Vagina (tissue), 2 donors: Measurements from ENCODE around the gene CCL28. TPM values are rescaled to one million over a fixed set of nuclear protein-coding genes. Genes with fewer than 3 reads are reported as not detected.

Experiments
- DNase-seq, 2 donors: peaks; one replicate each; pipeline ENCODE4 v3.0.0-alpha.2; 2017; ENCODE audit errors: extremely low spot score in 2 of 2
- H3K27ac ChIP-seq: fragments of 200-600 bp; sonication (generic); one replicate; pipeline ENCODE4 v1.5.1; 2019
- H3K27me3 ChIP-seq: fragments of 200-600 bp; sonication (generic); one replicate; pipeline ENCODE4 v1.5.1; 2019
- H3K36me3 ChIP-seq, 2 donors: fragments of 200-600 bp; sonication (generic); one replicate each; pipeline ENCODE4 v1.5.1; 2017 to 2019
- H3K4me1 ChIP-seq: fragments of 200-600 bp; sonication (generic); one replicate; pipeline ENCODE4 v1.5.1; 2019
- H3K4me3 ChIP-seq, 2 donors: fragments of 200-600 bp; sonication (generic); 1 replicate in 1 of 2; 2 replicates in 1 of 2; pipeline ENCODE4 v1.5.1; 2016 to 2019
- H3K9me3 ChIP-seq: fragments of 200-600 bp; sonication (generic); one replicate; pipeline ENCODE4 v1.5.1; 2019
- POLR2A ChIP-seq, 2 donors: fragments of 450-650 bp; IDR thresholded peaks; one replicate each; pipeline ENCODE4 v1.6.1; 2017; ENCODE audit warnings: antibody characterized with exemption in 2 of 2, mild to moderate bottlenecking in 2 of 2, moderate library complexity in 2 of 2
- POLR2AphosphoS5 ChIP-seq, 2 donors: sonication (generic); formaldehyde crosslinking; IDR thresholded peaks; one replicate each; pipeline ENCODE4 v1.9.0; 2017; ENCODE audit warnings: antibody characterized with exemption in 2 of 2, mild to moderate bottlenecking in 2 of 2, low read depth in 1 of 2; ENCODE audit not compliant: insufficient read depth in 1 of 2
- intact Hi-C: fragments of 100-400 bp; cut with DNase I; formaldehyde crosslinking; loops from one replicate; pipeline ENCODE4 v1.15.1; 2023
- total RNA-seq: library from RNA; depleted of rRNA; stranded (reverse); fragments of >200 nt; gene quantifications from one replicate; pipeline ENCODE4 v1.2.3, GENCODE V29; 2016
- TF ChIP-seq, protein P1 (sequence below), 3 experiments: fragments of 450-650 bp in 2 of 3; fragments of 200-600 bp in 1 of 3; sonication (generic) in 1 of 3; IDR thresholded peaks; one replicate each; pipeline ENCODE4 v1.5.1; 2017 to 2019; ENCODE audit warnings: antibody characterized with exemption in 3 of 3, mild to moderate bottlenecking in 2 of 3, moderate library complexity in 2 of 3

CCL28 gene
- total RNA-seq, 1 donor from 2014 or later, result 0.74 TPM

GRCh38 chr5:43336159-43336558, 76.0 kb downstream of the CCL28 start:
- H3K9me3 ChIP-seq, result no peaks in the 10 kb centered on the region
- H3K27me3 ChIP-seq, result no peaks in the 10 kb centered on the region
- no peaks in the 10 kb centered on the region for H3K4me1 ChIP-seq
- TF ChIP-seq POLR2A (IDR thresholded peaks at IDR 0.05) (no peak), POLR2AphosphoS5 (IDR thresholded peaks at IDR 0.05; ENCODE audit: insufficient read depth in 1 of 2, low read depth in 1 of 2) (no peak)
- TF ChIP-seq, protein P1, sequence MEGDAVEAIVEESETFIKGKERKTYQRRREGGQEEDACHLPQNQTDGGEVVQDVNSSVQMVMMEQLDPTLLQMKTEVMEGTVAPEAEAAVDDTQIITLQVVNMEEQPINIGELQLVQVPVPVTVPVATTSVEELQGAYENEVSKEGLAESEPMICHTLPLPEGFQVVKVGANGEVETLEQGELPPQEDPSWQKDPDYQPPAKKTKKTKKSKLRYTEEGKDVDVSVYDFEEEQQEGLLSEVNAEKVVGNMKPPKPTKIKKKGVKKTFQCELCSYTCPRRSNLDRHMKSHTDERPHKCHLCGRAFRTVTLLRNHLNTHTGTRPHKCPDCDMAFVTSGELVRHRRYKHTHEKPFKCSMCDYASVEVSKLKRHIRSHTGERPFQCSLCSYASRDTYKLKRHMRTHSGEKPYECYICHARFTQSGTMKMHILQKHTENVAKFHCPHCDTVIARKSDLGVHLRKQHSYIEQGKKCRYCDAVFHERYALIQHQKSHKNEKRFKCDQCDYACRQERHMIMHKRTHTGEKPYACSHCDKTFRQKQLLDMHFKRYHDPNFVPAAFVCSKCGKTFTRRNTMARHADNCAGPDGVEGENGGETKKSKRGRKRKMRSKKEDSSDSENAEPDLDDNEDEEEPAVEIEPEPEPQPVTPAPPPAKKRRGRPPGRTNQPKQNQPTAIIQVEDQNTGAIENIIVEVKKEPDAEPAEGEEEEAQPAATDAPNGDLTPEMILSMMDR (IDR thresholded peaks at IDR 0.05), result no peak
- no peaks in the 10 kb centered on the region for H3K36me3 ChIP-seq
- H3K4me3 ChIP-seq, result no peak overlapping the region
- H3K27ac ChIP-seq, result no peak overlapping the region
- no peak for DNase-seq
- intact Hi-C loops, result no loop called here

- H3K36me3 ChIP-seq, result no peaks in the 10 kb centered on the region
- TF ChIP-seq POLR2A (IDR thresholded peaks at IDR 0.05) (no peak), POLR2AphosphoS5 (IDR thresholded peaks at IDR 0.05; ENCODE audit: insufficient read depth in 1 of 2, low read depth in 1 of 2) (no peak)
- TF ChIP-seq, protein P1 (IDR thresholded peaks at IDR 0.05), result no peak
- H3K9me3 ChIP-seq, result no peaks in the 10 kb centered on the region
- H3K27me3 ChIP-seq, result no peaks in the 10 kb centered on the region
- H3K27ac ChIP-seq, result no peak overlapping the region
- H3K4me3 ChIP-seq, result no peak overlapping the region
- DNase-seq, result no peak
- intact Hi-C loops, result no loop called here
- no peaks in the 10 kb centered on the region for H3K4me1 ChIP-seq
Measured at GRCh38 chr5:43335681-43336080, 76.5 kb downstream of the CCL28 start.

- DNase-seq, result no peak
- no peaks in the 10 kb centered on the region for H3K9me3 ChIP-seq
- no peaks in the 10 kb centered on the region for H3K27me3 ChIP-seq
- H3K4me1 ChIP-seq, result no peaks in the 10 kb centered on the region
- no peaks in the 10 kb centered on the region for H3K36me3 ChIP-seq
- intact Hi-C loops, result no loop called here
- TF ChIP-seq POLR2AphosphoS5 (IDR thresholded peaks at IDR 0.05; ENCODE audit: insufficient read depth in 1 of 2, low read depth in 1 of 2) (no peak), POLR2A (IDR thresholded peaks at IDR 0.05) (no peak)
- TF ChIP-seq, protein P1 (IDR thresholded peaks at IDR 0.05), result no peak
- no peak overlapping the region for H3K27ac ChIP-seq
- H3K4me3 ChIP-seq, result no peak overlapping the region
Measured at GRCh38 chr5:43332401-43332800, 79.8 kb downstream of the CCL28 start.

Other genes with a start within 250 kb of the CCL28 start
- not detected for gene NIM1K, start 220.2 kb downstream of the CCL28 start, total RNA-seq
- 68.0 TPM for gene HMGCS1, start 99.0 kb downstream of the CCL28 start, total RNA-seq
- 12.8 TPM for gene TMEM267, start 71.5 kb upstream of the CCL28 start, total RNA-seq
- gene C5orf34, start 102.8 kb upstream of the CCL28 start, total RNA-seq, result not detected
- 67.0 TPM for gene PAIP1, start 144.7 kb upstream of the CCL28 start, total RNA-seq
- gene NNT, start 190.8 kb upstream of the CCL28 start, total RNA-seq, result 40.3 TPM